Stimulated activated naive CD8-positive, alpha-beta T cell treated with anti-CD3 and anti-CD28 coated beads, Interleukin-15, amount 100 ng/mL, for 72 hours (primary cell): ENCODE data around the gene PGAM2.
"Not testable (repeated sequence)": the region's sequence is repeated elsewhere in the genome, so short reads cannot be mapped to it uniquely, and the experiment has no call there.

Experiments used
- ATAC-seq: fragments of 150-1000 bp; cut with Tn5 transposase; 2 replicates; pipeline ENCODE4 v1.10.0; 2021; ENCODE audit warnings: mild to moderate bottlenecking, moderate library complexity
- DNase-seq, 2 donors: peaks; one replicate each; pipeline ENCODE4 v3.0.0; 2021 to 2022
- H3K27ac Mint-ChIP-seq, 2 donors: one replicate each; pipeline ENCODE4 v1.8.0; 2022; ENCODE audit warnings: mild to moderate bottlenecking in 2 of 2, mixed read lengths in 2 of 2, moderate library complexity in 2 of 2
- H3K27me3 Mint-ChIP-seq: one replicate; pipeline ENCODE4 v1.8.0; 2022; ENCODE audit warnings: mixed read lengths
- H3K4me1 Mint-ChIP-seq: one replicate; pipeline ENCODE4 v1.8.0; 2022; ENCODE audit warnings: mild to moderate bottlenecking, mixed read lengths
- H3K4me3 Mint-ChIP-seq, 2 donors: one replicate each; pipeline ENCODE4 v1.8.0; 2022; ENCODE audit warnings: mild to moderate bottlenecking in 2 of 2, mixed read lengths in 2 of 2, moderate library complexity in 1 of 2
- H3K9me3 Mint-ChIP-seq, 2 donors: one replicate each; pipeline ENCODE4 v1.8.0; 2022; ENCODE audit warnings: mixed read lengths in 2 of 2

Gene PGAM2

GRCh38 chr7:44040493-44040891, 24.9 kb downstream of the PGAM2 start:
- DNase-seq (peak; percentile 68 to 70), ATAC-seq (peak; percentile 76)
- Mint-ChIP-seq H3K4me3 (peak overlapping the region; percentile 84 to 85), H3K27ac (peak overlapping the region; percentile 52 to 95), H3K4me1 (peaks cover 29% of the 10 kb centered on the region)
- H3K27me3 Mint-ChIP-seq, H3K9me3 Mint-ChIP-seq: not testable (repeated sequence)

- H3K4me1 Mint-ChIP-seq = peaks cover 27% of the 10 kb centered on the region
- H3K4me3 Mint-ChIP-seq = peak overlapping the region; percentile 84 to 85
- H3K9me3 Mint-ChIP-seq, DNase-seq, H3K27ac Mint-ChIP-seq, H3K27me3 Mint-ChIP-seq: not testable (repeated sequence)
- peak; percentile 58 for ATAC-seq
Measured at GRCh38 chr7:44039800-44040492, 25.4 kb downstream of the PGAM2 start.

GRCh38 chr7:44038961-44039558, 26.3 kb downstream of the PGAM2 start:
- peak overlapping the region; percentile 10 to 66 for H3K4me3 Mint-ChIP-seq
- not testable (repeated sequence) for H3K9me3 Mint-ChIP-seq, H3K27me3 Mint-ChIP-seq
- peak overlapping the region in 1 of 2 donors; percentile 50 for H3K27ac Mint-ChIP-seq
- DNase-seq (peak; percentile 81 to 82), ATAC-seq (peak; percentile 75)
- H3K4me1 Mint-ChIP-seq = peaks cover 25% of the 10 kb centered on the region

- H3K4me1 Mint-ChIP-seq = peaks cover 20% of the 10 kb centered on the region
- not testable (repeated sequence) for ATAC-seq, H3K27ac Mint-ChIP-seq, H3K9me3 Mint-ChIP-seq, H3K4me3 Mint-ChIP-seq, DNase-seq, H3K27me3 Mint-ChIP-seq
Measured at GRCh38 chr7:44038553-44038952, 26.8 kb downstream of the PGAM2 start.

- not testable (repeated sequence) for H3K27ac Mint-ChIP-seq, ATAC-seq, H3K4me3 Mint-ChIP-seq, H3K9me3 Mint-ChIP-seq, H3K27me3 Mint-ChIP-seq, DNase-seq
- peaks cover 20% of the 10 kb centered on the region for H3K4me1 Mint-ChIP-seq
Measured at GRCh38 chr7:44037951-44038350, 27.4 kb downstream of the PGAM2 start.

GRCh38 chr7:44036364-44036763, 29.0 kb downstream of the PGAM2 start:
- H3K27me3 Mint-ChIP-seq, H3K9me3 Mint-ChIP-seq, H3K27ac Mint-ChIP-seq, H3K4me3 Mint-ChIP-seq: not testable (repeated sequence)
- DNase-seq = peak; percentile 33 to 43
- ATAC-seq = peak; percentile 2
- H3K4me1 Mint-ChIP-seq = peaks cover 20% of the 10 kb centered on the region

- peak overlapping the region in 1 of 2 donors; percentile 34 for H3K27ac Mint-ChIP-seq
- not testable (repeated sequence) for H3K4me1 Mint-ChIP-seq, H3K27me3 Mint-ChIP-seq, H3K9me3 Mint-ChIP-seq, DNase-seq, H3K4me3 Mint-ChIP-seq, ATAC-seq
Measured at GRCh38 chr7:44033971-44034844, 31.2 kb downstream of the PGAM2 start.

GRCh38 chr7:44032031-44032430, 33.3 kb downstream of the PGAM2 start:
- ATAC-seq, DNase-seq, H3K27me3 Mint-ChIP-seq, H3K9me3 Mint-ChIP-seq, H3K4me1 Mint-ChIP-seq, H3K27ac Mint-ChIP-seq, H3K4me3 Mint-ChIP-seq: not testable (repeated sequence)

- not testable (repeated sequence) for H3K4me3 Mint-ChIP-seq, H3K27me3 Mint-ChIP-seq, H3K9me3 Mint-ChIP-seq, H3K27ac Mint-ChIP-seq, DNase-seq, H3K4me1 Mint-ChIP-seq, ATAC-seq
Measured at GRCh38 chr7:44031319-44031718, 34.0 kb downstream of the PGAM2 start.

GRCh38 chr7:44030029-44030428, 35.3 kb downstream of the PGAM2 start:
- DNase-seq, H3K9me3 Mint-ChIP-seq, H3K4me3 Mint-ChIP-seq, ATAC-seq, H3K4me1 Mint-ChIP-seq, H3K27me3 Mint-ChIP-seq, H3K27ac Mint-ChIP-seq: not testable (repeated sequence)

GRCh38 chr7:44029433-44029832, 35.9 kb downstream of the PGAM2 start:
- H3K27ac Mint-ChIP-seq, DNase-seq, H3K4me1 Mint-ChIP-seq, ATAC-seq, H3K9me3 Mint-ChIP-seq, H3K27me3 Mint-ChIP-seq, H3K4me3 Mint-ChIP-seq: not testable (repeated sequence)

- peak overlapping the region in 1 of 2 donors; percentile 74 for H3K27ac Mint-ChIP-seq
Measured at GRCh38 chr7:44022796-44023467, 42.4 kb downstream of the PGAM2 start.

GRCh38 chr7:44022069-44022468, 43.3 kb downstream of the PGAM2 start:
- not testable (repeated sequence) for H3K4me3 Mint-ChIP-seq, H3K27ac Mint-ChIP-seq, ATAC-seq, H3K9me3 Mint-ChIP-seq, H3K27me3 Mint-ChIP-seq, DNase-seq
- peaks cover 32% of the 10 kb centered on the region for H3K4me1 Mint-ChIP-seq

More at GRCh38 chr7:44022796-44023467, 42.4 kb downstream of the PGAM2 start:
- H3K9me3 Mint-ChIP-seq, H3K27me3 Mint-ChIP-seq, ATAC-seq, DNase-seq: not testable (repeated sequence)
- H3K4me1 Mint-ChIP-seq = peaks cover 31% of the 10 kb centered on the region
- H3K4me3 Mint-ChIP-seq = peak overlapping the region in 1 of 2 donors; percentile 45

- not testable (repeated sequence) for H3K9me3 Mint-ChIP-seq, H3K4me3 Mint-ChIP-seq, H3K27ac Mint-ChIP-seq, DNase-seq, H3K27me3 Mint-ChIP-seq, ATAC-seq
- H3K4me1 Mint-ChIP-seq = peaks cover 36% of the 10 kb centered on the region
Measured at GRCh38 chr7:44019825-44020224, 45.5 kb downstream of the PGAM2 start.
